Stimulated activated CD4-positive, alpha-beta T cell treated with anti-CD3 and anti-CD28 coated beads, Interleukin-1b, Interleukin-23, amount 100 ng/mL, for 48 hours (primary cell): Measurements from ENCODE around the gene TVP23A.
A peak's percentile ranks its signal among the peaks of the same experiment; 100 is the strongest.
"Not testable (repeated sequence)": the region's sequence is repeated elsewhere in the genome, so short reads cannot be mapped to it uniquely, and the experiment has no call there.

Experiments used
- DNase-seq: peaks from one replicate; pipeline ENCODE4 v3.0.0-alpha.2; 2020

The TVP23A gene

DNA sequence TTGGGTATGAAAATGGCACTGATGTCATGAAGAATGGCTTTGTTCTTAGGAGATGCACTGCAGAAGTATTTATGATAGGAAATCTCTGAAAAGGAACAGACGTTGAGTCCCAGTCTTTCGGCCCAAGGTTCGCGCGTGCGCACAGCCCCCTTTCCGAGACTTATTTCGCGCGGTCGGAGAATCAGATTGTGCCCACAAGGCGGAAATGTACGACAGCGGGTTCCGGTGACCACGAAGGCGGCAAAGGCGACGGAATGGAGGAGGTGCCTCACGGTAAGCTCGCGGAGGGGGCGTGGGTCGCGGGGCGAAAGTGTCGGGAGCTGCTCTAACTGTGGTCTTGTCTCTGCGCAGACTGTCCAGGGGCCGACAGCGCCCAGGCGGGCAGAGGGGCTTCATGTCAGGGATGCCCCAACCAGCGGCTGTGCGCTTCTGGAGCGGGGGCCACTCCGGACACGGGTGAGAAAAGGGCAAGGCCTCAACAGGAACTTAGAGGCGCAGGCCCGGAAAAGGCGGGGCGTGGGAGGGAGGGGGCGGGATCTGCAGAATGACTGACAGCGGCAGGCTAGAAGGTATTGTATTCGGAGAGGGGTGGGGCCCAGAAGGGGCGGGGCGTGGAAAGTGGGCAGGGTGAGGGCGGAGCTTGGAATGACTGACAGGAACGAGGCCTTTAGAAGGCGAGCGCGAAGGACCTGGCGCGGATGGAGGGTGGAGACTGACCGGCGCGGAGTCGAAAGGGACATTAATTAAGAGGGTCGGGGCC, 74.8 kb downstream of the TVP23A start, which contains the start of gene NUBP1:
TSS of gene NUBP1 (plus strand) at position 233 of the 760 bp plus-strand sequence. CDS start at position 255, 22 bp downstream.
- DNase-seq = peak; percentile 99

DNA sequence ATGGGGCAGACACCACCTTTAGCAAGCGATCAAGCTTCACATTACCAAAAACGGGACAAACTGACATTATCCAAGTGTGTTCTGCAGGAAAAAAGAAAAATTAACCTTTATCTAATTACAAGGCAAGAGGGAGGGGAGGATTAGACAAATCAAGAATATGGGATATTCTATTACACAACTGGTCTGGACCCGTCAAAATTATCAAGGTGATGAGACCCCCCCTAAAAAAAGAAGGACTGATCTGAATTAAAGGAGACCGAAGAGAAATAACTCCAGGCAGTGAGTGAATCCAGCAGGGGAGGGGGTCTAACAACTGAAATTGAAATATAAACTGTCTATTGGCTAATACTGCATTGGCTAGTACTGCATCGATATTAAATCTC, 75.4 kb downstream of the TVP23A start:
- no peak for DNase-seq

DNA sequence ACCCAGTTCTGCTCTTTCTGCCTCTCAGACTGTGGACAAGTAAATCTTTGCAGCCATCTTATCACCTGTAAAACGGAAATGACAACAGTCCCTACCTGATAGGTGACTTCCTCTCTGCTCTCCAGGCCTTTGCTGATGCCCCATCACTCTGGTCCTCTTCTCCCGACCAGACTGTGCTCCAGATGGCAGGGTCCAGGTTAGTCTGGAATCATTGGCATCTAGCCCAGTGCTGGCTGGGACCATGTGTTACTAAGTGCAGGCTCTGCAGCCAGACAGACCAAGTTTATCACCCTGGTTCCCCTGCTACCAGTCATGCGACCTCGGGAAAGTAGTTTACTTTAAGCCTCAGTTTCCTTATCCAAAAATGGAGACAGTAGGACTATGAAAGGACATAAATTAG, 76.8 kb downstream of the TVP23A start:
- DNase-seq = no peak

DNA sequence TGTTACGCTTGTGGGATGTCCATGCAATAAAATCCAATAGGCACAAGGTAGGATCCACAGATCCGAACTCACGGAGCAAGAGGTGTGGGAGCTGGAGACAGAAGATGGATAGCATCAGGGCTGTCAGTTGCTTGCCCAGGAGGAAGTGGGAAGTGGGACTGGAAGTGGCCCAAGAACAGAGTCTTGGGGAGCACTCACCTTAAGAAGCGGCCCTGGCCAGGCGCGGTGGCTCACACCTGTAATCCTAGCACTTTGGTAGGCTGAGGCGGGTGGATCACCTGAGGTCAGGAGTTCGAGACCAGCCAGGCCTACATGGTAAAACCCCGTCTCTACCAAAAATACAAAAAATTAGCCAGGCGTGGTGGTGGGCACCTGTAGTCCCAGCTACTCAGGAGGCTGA, 77.3 kb downstream of the TVP23A start:
- not testable (repeated sequence) for DNase-seq

DNA sequence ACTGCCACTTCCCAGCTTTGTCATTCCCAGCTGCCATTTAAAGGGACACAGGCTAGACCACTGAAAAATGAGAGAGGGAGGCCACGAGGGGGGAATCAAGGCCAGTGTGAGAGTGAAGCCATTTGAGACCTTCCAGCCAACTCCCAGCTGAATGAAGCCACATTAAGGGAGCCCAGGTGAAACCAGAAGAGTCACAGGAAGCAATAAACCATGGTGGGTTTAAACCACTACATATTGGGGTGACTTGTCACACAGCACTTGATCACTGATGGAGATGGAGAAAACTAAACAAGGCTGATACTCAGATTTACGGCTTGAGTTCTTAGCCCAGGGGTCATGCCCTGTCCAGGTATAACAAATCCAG, 77.8 kb downstream of the TVP23A start:
- no peak for DNase-seq

DNA sequence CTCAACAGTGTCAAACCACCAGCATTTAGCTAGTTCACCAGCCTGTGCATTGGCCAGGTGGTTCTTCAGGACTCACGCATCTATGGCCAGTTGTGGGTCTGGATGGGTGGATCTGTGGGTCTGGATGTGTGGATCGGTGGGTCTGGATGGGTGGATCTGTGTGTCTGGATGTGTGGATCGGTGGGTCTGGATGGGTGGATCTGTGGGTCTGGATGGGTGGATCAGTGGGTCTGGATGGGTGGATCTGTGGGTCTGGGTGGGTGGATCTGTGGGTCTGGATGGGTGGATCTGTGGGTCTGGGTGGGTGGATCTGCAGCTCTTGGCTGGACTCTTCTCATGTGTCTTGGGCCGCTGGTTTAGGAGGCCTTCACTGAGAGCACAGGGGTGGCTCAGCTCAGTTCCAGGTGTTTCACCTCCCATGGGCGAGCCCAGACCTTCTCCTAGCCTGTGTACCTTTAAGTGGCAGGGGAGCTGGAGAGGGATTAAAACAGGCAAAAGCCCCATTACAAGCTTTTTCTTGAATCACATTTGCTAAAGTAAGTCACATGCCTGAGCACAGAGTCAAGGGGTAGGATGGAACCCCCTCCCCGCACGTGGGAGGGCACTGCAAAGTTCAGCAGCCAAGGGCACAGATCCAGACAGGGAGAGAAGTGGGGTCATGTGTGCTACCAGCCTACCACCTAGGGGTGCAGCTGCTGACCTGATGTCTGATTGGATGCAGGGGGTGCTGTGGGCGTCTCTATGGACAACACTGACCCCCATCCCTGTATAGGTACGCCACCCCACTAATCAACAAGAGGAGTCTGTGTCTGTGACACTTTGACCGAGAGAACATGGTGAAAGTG, 78.4 kb downstream of the TVP23A start:
- DNase-seq = no peak

DNA sequence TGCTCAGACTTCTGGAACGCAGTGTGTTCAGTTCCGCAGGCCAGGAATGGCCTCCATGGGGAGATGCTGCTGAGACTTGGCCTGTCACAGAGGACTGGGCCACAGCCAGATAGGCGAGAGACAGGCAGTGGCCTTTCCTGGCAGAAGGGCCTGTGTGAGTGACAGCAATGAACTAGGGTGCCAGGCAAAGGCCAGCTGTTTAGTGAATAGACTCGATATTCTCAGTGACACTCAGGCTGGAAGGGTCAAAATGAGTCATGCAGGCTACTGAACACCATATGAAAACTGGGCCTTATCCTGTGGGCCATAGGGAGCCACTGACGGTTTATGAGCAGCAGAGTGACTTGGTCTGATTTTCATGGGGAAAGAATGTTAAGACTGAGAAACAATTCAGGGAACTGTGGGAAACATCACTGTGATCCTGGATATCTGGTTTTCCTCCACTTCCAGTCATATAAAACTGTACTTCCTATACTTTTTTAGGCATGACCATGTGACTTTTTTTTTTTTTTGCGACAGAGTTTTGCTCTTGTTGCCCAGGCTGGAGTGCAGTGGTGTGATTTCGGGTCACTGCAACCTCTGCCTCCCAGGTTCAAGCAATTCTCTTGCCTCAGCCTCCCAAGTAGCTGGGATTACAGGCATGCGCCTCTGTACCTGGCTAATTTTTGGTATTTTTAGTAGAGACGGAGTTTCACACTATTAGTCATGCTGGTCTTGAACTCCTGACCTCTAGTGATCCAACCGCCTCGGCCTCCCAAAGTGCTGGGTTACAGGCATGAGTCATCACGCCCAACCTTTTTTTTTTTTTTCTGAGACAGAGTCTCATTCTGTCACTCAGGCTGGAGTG, 80.1 kb downstream of the TVP23A start:
- peak; percentile 68 for DNase-seq

DNA sequence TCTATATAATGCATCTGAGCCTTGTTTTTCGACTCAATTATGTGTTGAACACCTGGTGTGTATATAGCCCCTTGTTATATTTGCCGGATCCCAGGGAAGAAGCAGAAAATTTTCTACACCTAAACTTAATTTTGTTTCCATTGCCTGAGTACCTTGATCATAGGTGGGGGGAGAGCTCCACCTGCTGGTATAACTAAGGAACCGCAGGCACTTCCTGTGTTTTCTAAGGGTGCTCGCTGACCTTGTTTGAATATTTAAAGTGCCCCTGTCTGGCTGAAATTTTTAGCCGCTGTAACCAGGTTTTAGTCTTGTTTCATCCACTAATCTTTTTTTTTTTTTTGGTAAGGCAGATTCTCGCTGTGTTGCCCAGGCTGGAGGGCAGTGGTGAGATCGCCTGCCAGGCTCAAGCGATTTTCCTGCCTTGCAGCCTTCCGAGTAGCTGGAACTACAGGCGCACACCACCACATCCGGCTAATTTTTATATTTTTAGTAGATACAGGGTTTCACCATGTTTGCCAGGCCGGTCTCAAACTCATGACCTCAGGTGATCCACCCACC, 81.4 kb downstream of the TVP23A start:
- DNase-seq = peak; percentile 63

DNA sequence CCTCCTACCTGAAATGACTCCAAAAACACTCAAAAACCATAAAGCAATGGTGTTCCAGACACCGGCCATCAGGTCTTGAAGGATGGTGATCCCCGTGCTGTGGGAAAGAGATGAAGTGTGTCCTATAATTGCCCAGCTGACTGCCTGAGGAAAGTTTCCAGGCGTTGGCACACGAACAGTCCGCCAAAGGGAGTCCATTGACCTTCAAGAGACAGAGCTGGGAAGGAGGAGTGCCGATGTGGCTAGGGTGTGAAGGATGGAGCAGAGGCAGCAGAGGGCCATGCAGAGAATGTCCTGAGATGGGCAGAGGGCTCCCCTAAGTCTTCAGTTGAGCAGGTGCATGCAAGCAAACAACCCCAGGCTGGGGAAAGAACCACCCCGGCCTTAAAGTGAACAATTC, 86.8 kb downstream of the TVP23A start:
- no peak for DNase-seq

DNA sequence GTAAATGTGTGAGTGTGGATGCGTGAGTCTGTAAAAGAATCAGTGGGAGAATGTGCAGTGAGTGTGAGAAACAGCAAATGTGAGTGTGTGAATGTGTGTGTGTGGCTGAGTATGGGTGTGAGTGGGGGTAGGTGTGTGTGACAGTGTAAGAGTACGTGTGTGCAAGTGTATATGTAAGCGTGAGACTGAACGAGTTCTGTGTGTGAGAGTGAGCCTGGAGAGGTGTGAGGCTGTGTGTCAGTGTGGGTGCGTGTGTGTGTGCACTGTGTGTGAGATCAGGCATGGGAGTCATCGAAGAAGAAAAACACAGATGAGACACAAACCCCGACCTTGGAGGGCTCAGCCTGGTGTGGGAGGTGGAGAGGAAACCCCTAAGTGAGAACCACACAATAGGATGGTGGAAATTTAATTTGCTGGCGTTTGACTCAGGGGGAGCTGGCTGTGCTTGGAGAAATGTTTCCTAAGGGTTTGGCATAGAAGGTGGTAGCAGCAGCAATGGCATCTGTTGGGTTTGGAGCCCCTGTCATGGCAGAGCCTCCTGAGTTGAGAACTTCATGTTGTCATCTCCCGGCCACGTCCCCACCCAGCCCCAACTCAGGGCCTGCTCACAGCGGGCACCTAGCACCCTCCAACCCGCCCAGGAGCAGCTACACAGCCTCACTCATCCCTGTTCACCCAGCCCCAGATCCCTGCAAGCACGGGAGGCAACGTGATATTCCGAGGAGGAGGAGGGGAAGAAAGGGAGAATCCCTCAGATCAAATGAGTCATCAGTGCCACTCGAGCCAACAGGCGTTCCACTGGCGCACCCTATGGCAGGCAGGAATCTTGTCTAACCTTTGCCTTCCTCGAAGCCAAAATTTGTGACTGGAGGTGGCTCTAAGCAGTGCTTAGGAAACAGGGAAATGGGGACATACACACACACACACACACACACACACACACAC, 89.2 kb downstream of the TVP23A start:
- DNase-seq = no peak

DNA sequence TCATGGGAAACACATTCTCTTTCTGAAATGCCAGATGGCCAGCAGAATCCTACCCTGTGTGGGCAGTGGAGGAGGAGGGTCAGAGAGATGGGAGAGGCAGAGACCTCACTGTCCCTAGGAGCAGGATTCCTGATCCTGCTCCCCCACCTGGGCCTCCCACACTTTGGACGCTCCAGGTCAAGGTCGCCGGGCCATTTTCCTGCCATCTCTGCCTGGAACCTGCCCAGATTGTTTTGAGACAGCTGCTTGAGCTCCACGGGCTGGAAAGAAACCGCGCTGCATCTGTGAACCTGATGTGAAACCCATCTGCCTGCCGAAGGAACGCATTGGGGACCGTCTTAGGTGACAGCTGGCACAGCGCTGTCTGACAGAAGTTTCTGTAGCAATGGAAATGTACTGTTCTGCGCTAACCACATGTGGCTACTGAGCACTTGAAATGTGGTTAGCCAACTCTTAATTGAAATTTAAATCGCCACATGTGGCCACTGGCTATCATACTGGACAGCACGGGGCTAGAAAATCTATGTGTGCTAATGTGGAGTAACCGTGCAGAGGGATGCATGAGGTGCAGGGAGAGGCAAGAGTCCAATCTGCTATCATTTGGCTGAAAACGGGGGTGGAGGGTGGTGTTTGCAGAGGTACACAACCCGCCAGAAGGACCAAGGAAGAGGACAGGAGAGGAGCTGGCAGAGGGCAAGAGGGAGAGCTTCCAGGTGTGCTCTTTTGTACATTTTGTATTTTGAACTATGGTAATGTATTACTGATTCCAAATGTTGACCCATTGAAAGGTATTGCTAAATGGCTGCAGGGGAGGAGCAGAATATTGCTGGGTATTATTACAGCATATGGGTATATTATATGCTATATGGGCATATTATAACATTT, 90.3 kb downstream of the TVP23A start:
- no peak for DNase-seq
